Kidney capillary endothelial cell (primary cell): ENCODE data around the gene FIS1.
"Not testable (repeated sequence)": the region's sequence is repeated elsewhere in the genome, so short reads cannot be mapped to it uniquely, and the experiment has no call there.

ENCODE experiments used
- DNase-seq: peaks from one replicate; pipeline ENCODE4 v3.0.0-alpha.2; 2018; ENCODE audit warnings: low spot score

FIS1 gene

DNA sequence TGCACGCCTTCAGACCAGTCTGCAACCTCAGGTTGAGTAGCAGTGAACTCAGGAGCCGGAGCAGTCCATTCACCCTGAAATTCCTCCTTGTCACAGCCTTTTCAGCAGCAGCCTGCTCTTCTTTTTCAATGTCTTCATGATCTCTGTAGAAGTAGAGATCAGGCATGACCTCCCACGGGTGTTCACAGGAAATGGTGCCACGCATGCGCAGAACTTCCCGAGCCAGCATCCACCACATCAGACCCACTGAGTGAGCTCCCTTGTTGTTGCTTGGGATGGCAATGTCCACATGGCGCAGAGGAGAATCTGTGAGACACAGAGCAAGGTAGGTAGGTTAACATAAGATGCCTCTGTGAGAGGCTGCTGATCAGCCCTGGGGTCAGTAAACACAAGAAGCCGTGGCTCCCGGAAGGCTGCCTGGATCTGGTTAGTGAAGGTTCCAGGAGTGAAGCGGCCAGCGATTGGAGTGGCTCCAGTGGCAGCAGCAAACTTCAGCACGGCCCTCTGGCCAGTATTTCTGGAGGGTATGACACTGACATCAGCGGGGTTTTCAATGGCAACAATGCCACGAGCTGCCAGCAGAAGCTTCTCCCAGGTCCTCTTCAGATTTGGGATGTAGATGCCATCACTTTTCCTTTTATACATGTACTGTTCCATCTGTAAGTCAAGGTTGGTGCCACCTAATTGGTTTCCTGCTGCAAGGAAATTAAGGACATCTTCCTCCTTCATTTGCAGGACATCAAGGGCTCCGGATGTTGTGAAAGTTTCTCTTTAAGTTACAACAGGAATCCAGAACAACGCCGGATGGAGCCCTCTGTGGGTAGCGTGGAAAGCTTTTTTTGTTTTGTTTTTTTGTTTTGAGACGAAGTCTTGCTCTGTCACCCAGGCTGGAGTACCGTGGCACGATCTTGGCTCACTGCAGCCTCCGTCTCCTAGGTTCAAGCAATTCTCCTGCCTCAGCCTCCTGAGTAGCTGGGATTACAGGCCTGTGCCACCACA is 40.8 kb downstream of the FIS1 start:
- not testable (repeated sequence) for DNase-seq

DNA sequence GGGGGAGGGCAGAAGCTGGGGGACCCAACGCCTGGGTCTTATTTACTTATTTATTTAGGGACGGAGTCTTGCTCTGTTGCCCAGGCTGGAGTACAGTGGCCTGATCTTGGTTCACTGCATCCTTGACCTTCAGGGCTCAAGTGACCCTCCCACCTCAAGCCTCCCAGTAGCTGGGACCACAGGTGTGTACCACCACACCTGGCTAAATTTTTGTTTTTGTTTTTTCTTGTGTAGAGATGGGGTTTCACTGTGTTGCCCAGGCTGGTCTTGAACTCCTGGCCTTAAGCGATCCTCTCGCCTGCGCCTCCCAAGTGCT is 42.3 kb downstream of the FIS1 start:
- no peak for DNase-seq

DNA sequence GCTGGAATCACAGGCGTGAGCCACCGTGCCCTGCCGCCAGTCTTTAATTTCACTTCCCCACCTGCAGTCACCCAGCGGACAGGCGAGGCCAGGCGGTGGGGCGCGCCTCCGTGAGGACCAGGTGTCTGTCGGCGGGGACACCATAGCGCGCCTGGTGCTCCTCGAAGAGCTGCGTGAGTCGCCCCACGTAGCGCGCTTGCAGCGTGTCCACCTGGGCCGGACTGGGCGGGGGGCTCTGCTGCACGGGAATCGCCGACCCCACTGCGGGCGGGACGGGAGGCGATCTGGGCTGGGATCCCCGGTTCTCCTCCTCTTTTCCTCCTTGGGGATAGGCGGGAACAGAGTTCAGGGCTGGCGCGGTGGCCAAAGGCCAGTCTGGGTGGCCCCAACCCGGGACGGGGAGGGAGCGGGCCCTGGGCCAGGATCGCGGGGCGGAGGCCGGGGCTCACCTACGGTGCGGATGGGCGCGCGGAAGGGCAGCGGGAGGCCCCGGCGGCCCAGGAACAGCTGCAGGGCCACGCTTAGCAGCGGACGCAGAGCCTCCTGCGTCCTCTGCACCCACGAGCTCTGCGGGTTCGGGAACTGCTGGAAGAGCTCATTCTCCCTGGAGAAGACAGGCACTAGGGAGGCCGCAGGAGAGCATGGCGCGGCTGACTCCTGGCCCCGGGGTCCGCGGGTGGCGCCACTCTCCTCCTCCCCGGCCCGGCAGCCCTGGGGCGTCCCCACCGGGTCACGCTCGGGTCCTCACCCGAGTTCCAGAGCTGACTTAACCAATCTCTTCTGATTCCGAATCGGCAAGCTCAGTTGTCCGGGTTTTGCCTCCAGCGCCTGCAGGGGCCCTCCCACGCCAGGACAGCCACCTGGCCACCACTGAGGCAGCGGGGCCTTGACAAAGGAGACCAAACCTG is 42.9 kb downstream of the FIS1 start:
- no peak for DNase-seq

DNA sequence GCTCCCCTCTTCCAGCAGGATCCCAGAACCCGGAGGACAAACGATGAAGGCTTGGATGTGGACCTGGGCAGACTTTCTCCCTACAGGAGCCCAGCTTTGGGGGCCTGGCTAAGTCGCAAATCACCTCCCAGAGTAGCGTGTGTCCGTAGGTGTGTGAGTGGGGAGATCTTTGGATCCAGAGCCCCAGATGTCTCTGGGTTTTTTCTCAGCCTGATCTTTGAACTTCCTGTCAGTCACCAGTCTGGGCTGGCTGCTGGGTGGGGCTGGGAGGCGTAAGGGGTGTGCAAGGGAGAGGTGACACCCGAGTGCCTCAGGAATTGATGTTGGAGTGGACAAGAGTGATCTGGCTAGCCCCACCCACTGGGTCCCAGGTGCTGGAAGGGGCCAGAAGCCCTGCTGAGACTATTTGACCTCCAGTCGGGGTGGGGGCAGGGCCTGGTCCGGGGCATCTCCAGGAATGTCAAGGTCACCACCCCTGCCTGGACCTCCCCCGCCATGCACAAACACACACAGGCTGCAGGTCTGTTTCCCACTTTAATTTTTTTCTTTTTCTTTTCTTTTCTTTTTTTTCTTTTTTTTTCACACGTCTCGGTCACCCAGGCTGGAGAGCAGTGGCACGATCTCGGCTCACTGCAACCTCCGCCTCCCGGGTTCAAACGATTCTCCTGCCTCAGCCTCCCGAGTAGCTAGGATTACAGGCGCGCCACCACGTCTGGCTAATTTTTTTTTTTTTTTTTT is 43.9 kb downstream of the FIS1 start, which contains the start of gene MOGAT3:
Gene MOGAT3 (minus strand): TSS at position 175 of the 738 bp plus-strand sequence. CDS start 182 bp downstream, outside the sequence.
- DNase-seq = no peak

DNA sequence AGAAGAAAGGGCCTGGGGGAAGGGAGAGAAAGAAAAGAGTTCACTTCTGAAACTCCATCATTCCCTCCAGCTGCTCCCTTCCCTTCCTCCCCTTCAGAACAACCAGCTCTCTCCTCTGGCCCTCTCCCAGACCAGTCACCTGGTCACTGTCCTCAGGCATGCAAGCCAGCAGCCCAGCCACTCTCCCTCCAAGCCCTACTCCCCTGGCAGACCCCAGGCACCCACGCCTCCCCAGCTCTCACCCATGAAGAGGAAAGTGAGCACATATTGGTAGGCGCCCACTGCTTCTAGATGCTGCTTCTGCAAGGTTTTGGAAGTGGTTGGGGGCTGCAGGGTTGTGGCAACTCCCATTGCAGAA is 44.4 kb downstream of the FIS1 start:
- no peak for DNase-seq

DNA sequence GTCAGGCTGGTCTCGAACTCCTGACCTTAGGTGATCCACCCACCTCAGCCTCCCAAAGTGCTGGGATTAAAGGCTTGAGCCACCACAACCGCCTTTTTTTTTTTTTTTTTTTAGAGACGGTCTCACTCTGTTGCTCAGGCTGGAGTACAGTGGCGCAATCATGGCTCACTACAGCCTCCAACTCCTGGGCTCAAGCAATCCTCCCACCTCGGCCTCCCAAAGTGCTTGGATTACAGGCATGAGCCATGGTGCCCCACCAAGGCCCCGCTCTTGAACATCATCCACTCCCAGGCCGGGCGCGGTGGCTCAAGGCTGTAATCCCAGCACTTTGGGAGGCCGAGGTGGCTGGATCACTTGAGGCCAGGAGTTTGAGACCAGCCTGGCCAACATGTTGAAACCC is 45.4 kb downstream of the FIS1 start:
- not testable (repeated sequence) for DNase-seq

DNA sequence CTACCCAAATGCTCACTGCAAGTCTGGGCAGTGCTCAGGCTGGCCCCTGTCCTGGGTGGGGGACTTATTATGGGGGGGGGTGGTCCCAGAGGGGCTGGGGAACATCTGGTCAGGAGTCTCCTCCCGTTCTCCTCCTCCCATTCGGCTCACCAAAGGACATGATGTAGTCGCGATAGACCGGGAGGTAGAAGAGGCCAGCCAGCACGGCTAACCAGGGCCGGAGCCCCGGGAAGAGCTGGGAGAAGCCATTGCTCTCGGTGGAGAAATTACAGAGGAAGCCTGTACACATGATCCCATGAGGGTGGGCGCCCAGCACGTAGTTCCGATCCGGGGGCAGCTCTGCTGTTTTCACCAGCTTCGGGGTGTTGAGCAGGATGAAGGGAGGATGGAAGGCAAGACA is 46.4 kb downstream of the FIS1 start:
- no peak for DNase-seq

DNA sequence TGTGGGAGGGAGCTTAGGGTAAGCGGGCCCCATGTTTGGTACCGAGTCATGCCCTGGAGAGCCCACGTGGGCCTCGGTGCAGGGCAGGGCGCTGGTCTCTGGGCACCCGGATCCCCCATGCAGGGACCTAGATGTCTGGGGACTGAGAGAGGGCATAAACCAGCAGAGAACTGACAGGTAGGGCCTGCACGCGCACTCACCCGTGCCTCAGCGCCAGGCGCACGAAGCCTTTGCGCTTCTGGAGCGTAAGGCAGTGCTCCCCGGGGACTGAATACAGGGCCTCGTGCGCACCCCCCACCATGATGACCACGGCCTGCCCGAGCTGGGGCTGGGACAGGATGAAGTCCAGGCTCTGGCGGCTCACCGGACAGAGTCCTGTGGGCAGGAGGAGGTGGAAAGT is 46.9 kb downstream of the FIS1 start:
- no peak for DNase-seq

DNA sequence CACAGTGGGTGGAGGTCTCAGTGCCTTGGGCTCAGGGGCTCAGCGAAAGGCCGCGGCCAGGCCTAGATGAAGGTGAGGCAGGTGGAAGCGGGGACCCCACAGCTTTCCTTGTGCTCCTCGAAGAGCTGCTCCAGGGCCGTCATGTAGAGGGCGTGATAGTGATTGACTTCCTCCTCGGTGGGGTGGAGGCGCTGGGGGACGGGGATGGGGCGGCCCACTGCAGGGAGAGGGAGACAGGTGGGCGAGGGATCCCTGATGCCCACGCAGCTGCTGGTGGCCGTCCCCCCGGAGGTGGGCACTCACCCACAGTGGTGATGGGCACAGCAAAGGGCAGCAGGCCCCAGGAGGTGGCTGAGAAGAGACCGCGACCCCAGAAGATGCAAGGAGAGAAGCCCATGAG is 49.0 kb downstream of the FIS1 start:
- DNase-seq = no peak
